Neural cell (in vitro differentiated cells): ENCODE data around the gene PPP1R14B. TPM values are rescaled to one million over a fixed set of nuclear protein-coding genes. Genes with fewer than 3 reads are reported as not detected.

Experiments
- H2AFZ ChIP-seq: fragments of 200-600, 300-800 bp; sonication (generic), shearing (Covaris generic); 2 replicates; pipeline ENCODE4 v1.6.0; 2014; ENCODE audit warnings: low read depth, mild to moderate bottlenecking, antibody characterized with exemption, low read length, moderate library complexity
- H3F3A ChIP-seq: fragments of 200-600 bp; shearing (Covaris generic); 2 replicates; pipeline ENCODE4 v1.6.1; 2016; ENCODE audit warnings: mild to moderate bottlenecking, moderate library complexity, mixed read lengths, antibody characterized with exemption, low read length; ENCODE audit not compliant: insufficient read depth, poor library complexity, severe bottlenecking
- H3K27ac ChIP-seq: fragments of 200-600, 300-800 bp; sonication (generic), shearing (Covaris generic); 2 replicates; pipeline ENCODE4 v1.5.1; 2014; ENCODE audit warnings: mild to moderate bottlenecking, low read length, moderate library complexity
- H3K27me3 ChIP-seq: fragments of 300-800, 200-600 bp; sonication (generic), shearing (Covaris generic); 2 replicates; pipeline ENCODE4 v1.6.0; 2014; ENCODE audit warnings: mild to moderate bottlenecking, low read depth, low read length, moderate library complexity; ENCODE audit not compliant: insufficient read depth
- H3K36me3 ChIP-seq: fragments of 300-800, 200-600 bp; sonication (generic), shearing (Covaris generic); 2 replicates; pipeline ENCODE4 v1.5.1; 2014; ENCODE audit warnings: mild to moderate bottlenecking, antibody characterized with exemption, low read length, moderate library complexity; ENCODE audit not compliant: insufficient read depth
- H3K4me2 ChIP-seq: fragments of 300-800, 200-600 bp; sonication (generic), shearing (Covaris generic); 2 replicates; pipeline ENCODE4 v1.6.0; 2014; ENCODE audit warnings: mild to moderate bottlenecking, low read length
- H3K4me3 ChIP-seq: fragments of 300-800, 200-600 bp; sonication (generic), shearing (Covaris generic); 2 replicates; pipeline ENCODE4 v1.5.1; 2014; ENCODE audit warnings: mild to moderate bottlenecking, low read length, moderate library complexity
- H3K79me2 ChIP-seq: fragments of 200-600 bp; shearing (Covaris generic); replicated peaks from 2 replicates; pipeline ENCODE4 v1.6.0; 2014; ENCODE audit warnings: mild to moderate bottlenecking, low read length, moderate library complexity; ENCODE audit not compliant: insufficient read depth
- H3K9ac ChIP-seq: fragments of 300-800, 200-600 bp; sonication (generic), shearing (Covaris generic); 2 replicates; pipeline ENCODE4 v1.6.1; 2016; ENCODE audit warnings: mild to moderate bottlenecking, low read length, mixed read lengths
- H3K9me2 ChIP-seq: fragments of 200-600 bp; shearing (Covaris generic); 2 replicates; pipeline ENCODE4 v1.6.1; 2016; ENCODE audit warnings: mild to moderate bottlenecking, low read length, mixed read lengths; ENCODE audit not compliant: insufficient read depth
- H3K9me3 ChIP-seq: fragments of 200-600, 300-800 bp; sonication (generic), shearing (Covaris generic); 2 replicates; pipeline ENCODE4 v1.6.1; 2016; ENCODE audit warnings: mild to moderate bottlenecking, mixed run types, low read length, moderate library complexity, mixed read lengths
- H4K20me1 ChIP-seq: fragments of 200-600 bp; shearing (Covaris generic); 2 replicates; pipeline ENCODE4 v1.6.1; 2016; ENCODE audit warnings: mild to moderate bottlenecking, mixed run types; ENCODE audit not compliant: insufficient read depth
- CTCF ChIP-seq: fragments of 450-650 bp; IDR thresholded peaks from 2 replicates; pipeline ENCODE4 v1.5.1; 2014; ENCODE audit warnings: antibody characterized with exemption, mild to moderate bottlenecking, moderate library complexity; ENCODE audit not compliant: poor library complexity, severe bottlenecking
- EP300 ChIP-seq: fragments of 450-650 bp; conservative IDR thresholded peaks from 2 replicates; pipeline ENCODE4 v1.6.1; 2014; ENCODE audit warnings: antibody characterized with exemption, mild to moderate bottlenecking, moderate library complexity; ENCODE audit not compliant: poor library complexity, severe bottlenecking
- EZH2 ChIP-seq: fragments of 200-600, 300-800 bp; shearing (Covaris generic), sonication (generic); IDR thresholded peaks from 2 replicates; pipeline ENCODE4 v1.6.1; 2014; ENCODE audit warnings: antibody characterized with exemption, low read length, borderline replicate concordance, mild to moderate bottlenecking; ENCODE audit not compliant: insufficient read depth, poor library complexity, severe bottlenecking
- MXI1 ChIP-seq: fragments of 450-650 bp; conservative IDR thresholded peaks from 2 replicates; pipeline ENCODE4 v1.6.1; 2014; ENCODE audit warnings: antibody characterized with exemption, mild to moderate bottlenecking; ENCODE audit not compliant: poor library complexity, severe bottlenecking
- POLR2AphosphoS5 ChIP-seq: IDR thresholded peaks from 2 replicates; pipeline ENCODE4 v1.6.1; 2012
- RAD21 ChIP-seq: fragments of 450-650 bp; conservative IDR thresholded peaks from 2 replicates; pipeline ENCODE4 v1.6.1; 2014; ENCODE audit warnings: antibody characterized with exemption, mild to moderate bottlenecking, moderate library complexity
- REST ChIP-seq: IDR thresholded peaks from 2 replicates; pipeline ENCODE4 v1.6.1; 2012; ENCODE audit warnings: borderline replicate concordance
- SMC3 ChIP-seq: fragments of 450-650 bp; conservative IDR thresholded peaks from 2 replicates; pipeline ENCODE4 v1.6.1; 2014; ENCODE audit warnings: antibody characterized with exemption, mild to moderate bottlenecking, moderate library complexity; ENCODE audit not compliant: poor library complexity
- TAF1 ChIP-seq: IDR thresholded peaks from 2 replicates; pipeline ENCODE4 v1.6.1; 2012; ENCODE audit warnings: low read depth
- polyA plus RNA-seq: library from polyadenylated mRNA; depleted of rRNA; stranded (reverse); fragments of >200 nt; gene quantifications from 2 replicates; pipeline ENCODE4 v1.2.3, GENCODE V29; 2014

Gene PPP1R14B
- polyA plus RNA-seq, 1 donor from 2014 or later, result 400 TPM

GRCh38 chr11:64263947-64264317 is 17.2 kb upstream of the PPP1R14B start:
- H4K20me1 ChIP-seq, result no peaks in the 10 kb centered on the region
- no peaks in the 10 kb centered on the region for H3K9me3 ChIP-seq
- H2AFZ ChIP-seq, result no peak overlapping the region
- no peak overlapping the region for H3K4me2 ChIP-seq
- no peak for TF ChIP-seq EP300
- TF ChIP-seq EZH2, result no peak
- TF ChIP-seq CTCF, result no peak
- TF ChIP-seq TAF1, result no peak
- TF ChIP-seq RAD21, result no peak
- no peak for TF ChIP-seq MXI1
- TF ChIP-seq POLR2AphosphoS5, result no peak
- no peak for TF ChIP-seq REST
- TF ChIP-seq SMC3, result no peak
- H3F3A ChIP-seq, result no peaks in the 10 kb centered on the region
- no peaks in the 10 kb centered on the region for H3K36me3 ChIP-seq
- no peaks in the 10 kb centered on the region for H3K79me2 ChIP-seq
- H3K9ac ChIP-seq, result no peak overlapping the region
- no peak overlapping the region for H3K27ac ChIP-seq
- H3K27me3 ChIP-seq, result no peaks in the 10 kb centered on the region
- H3K9me2 ChIP-seq, result no peaks in the 10 kb centered on the region
- H3K4me3 ChIP-seq, result no peak overlapping the region

- Histone ChIP-seq H3K79me2 (no peaks in the 10 kb centered on the region), H3K4me3 (no peak overlapping the region), H3K27me3 (no peaks in the 10 kb centered on the region), H3K4me2 (no peak overlapping the region), H3K36me3 (no peaks in the 10 kb centered on the region), H3F3A (no peaks in the 10 kb centered on the region), H4K20me1 (no peaks in the 10 kb centered on the region), H3K9ac (no peak overlapping the region), H3K9me3 (no peaks in the 10 kb centered on the region), H2AFZ (no peak overlapping the region), H3K9me2 (no peaks in the 10 kb centered on the region), H3K27ac (no peak overlapping the region)
- TF ChIP-seq EP300 (no peak), REST (no peak), MXI1 (no peak), RAD21 (no peak), SMC3 (no peak), CTCF (no peak), TAF1 (no peak), EZH2 (no peak), POLR2AphosphoS5 (no peak)
Observed at GRCh38 chr11:64263021-64263946, 16.5 kb upstream of the PPP1R14B start.
